Measurements from ENCODE around the gene DPYSL3. TPM values are rescaled to one million over a fixed set of nuclear protein-coding genes. Genes with fewer than 3 reads are reported as not detected.

DPYSL3 gene
- polyA plus RNA-seq, 1 of the 3 experiments (the other 2 are of a cell fraction) = 123 TPM

DNA sequence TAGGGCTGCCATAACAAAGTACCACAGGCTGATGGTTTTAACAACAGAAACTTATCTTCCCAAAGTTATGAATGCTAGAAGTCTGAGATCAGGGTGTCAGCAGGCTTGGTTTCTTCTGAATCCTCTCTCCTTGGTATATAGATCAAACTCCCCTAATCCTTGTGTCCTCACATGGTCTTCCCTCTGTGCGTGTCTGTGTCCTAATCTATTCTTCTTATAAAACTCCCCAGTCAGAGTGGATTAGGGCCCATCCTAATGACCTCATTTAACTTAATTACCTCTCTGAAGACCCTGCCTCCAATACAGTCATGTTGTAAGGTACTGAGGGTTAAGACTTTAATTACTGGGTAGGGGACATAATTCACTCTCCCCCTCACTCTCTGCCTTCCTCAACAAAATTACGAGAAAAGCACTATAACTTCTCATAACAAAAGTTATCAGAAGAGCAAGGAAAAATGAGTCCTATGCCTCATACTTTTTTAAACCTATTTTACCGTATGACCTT lies 68.6 kb downstream of the DPYSL3 start:
- Histone ChIP-seq H3K4me2 (no peak overlapping the region), H4K20me1 (ENCODE audit: insufficient read depth) (peaks cover 60% of the 10 kb centered on the region), H3K36me3 (replicated peaks in 1 of 2; ENCODE audit: control insufficient read depth in 1 of 2, insufficient read depth in 2 of 2, low read length in 1 of 2) (peaks cover 13 to 28% of the 10 kb centered on the region in 2 experiments), H2AFZ (ENCODE audit: low read depth) (no peak overlapping the region), H3F3A (replicated peaks; ENCODE audit: insufficient read depth) (no peaks in the 10 kb centered on the region), H3K79me2 (ENCODE audit: insufficient read depth) (peaks cover 90% of the 10 kb centered on the region), H3K27ac (ENCODE audit: low read depth in 2 of 2, low read length in 1 of 2) (no peak overlapping the region), H3K9me3 (no peaks in the 10 kb centered on the region), H3K9me2 (no peaks in the 10 kb centered on the region), H3K9ac (no peak overlapping the region), H3K4me3 (ENCODE audit: low read depth in 2 of 2, low read length in 1 of 2) (no peak overlapping the region), H3K4me1 (ENCODE audit: control insufficient read depth in 1 of 2, insufficient read depth in 2 of 2, low read depth in 1 of 2, low read length in 1 of 2) (peaks cover 0 to 9% of the 10 kb centered on the region in 2 experiments; a peak in 1 of 4 replicates), H3K27me3 (ENCODE audit: insufficient read depth) (no peaks in the 10 kb centered on the region)
- no peak for DNase-seq
- 88% methylated on average over 3 of the region's 3 CpGs for WGBS (ENCODE audit: low lambda C conversion rate)
- TF ChIP-seq, protein P1, sequence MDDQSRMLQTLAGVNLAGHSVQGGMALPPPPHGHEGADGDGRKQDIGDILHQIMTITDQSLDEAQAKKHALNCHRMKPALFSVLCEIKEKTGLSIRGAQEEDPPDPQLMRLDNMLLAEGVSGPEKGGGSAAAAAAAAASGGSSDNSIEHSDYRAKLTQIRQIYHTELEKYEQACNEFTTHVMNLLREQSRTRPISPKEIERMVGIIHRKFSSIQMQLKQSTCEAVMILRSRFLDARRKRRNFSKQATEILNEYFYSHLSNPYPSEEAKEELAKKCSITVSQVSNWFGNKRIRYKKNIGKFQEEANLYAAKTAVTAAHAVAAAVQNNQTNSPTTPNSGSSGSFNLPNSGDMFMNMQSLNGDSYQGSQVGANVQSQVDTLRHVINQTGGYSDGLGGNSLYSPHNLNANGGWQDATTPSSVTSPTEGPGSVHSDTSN (IDR thresholded peaks at IDR 0.05) = no peak
- no peak for TF ChIP-seq CHD2 (IDR thresholded peaks at IDR 0.05; ENCODE audit: low read length, partially characterized antibody)
- TF ChIP-seq MEF2A (IDR thresholded peaks at IDR 0.05; ENCODE audit: borderline replicate concordance, low read depth) = no peak
- TF ChIP-seq TAF1 (IDR thresholded peaks at IDR 0.05; ENCODE audit: borderline replicate concordance, low read depth, low read length) = no peak
- no peak for TF ChIP-seq FOXM1 (IDR thresholded peaks at IDR 0.05; ENCODE audit: low read depth)
- ChIA-PET CTCF (interaction anchor here (1.0 kb wide), 1 partner anchor 12 kb away, joined by 3 read pairs; no protein-coding TSS in a partner anchor), POLR2A (no interaction called here)

DNA sequence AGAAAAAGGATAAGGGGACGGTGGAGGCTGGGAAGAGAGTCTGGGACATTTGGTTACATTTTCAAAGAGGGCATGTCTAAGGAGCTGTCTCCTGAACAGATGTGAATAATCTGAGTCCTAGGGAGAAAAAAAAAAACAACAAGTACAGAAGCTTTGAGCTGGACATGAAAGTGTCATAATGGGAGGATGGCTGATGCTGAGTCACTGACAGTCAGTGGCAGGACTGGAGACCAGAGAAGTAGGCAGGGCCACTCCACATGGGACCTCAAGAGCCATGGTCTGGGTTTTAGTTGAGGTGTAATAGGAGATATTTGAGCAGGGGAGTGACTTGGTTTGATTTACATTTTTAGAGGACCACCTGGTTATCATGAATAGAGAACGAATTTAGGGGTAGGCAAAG lies 70.6 kb downstream of the DPYSL3 start:
- H3K79me2 ChIP-seq (ENCODE audit: insufficient read depth) = peaks cover 87% of the 10 kb centered on the region
- H3K9ac ChIP-seq = no peak overlapping the region
- TF ChIP-seq POLR2AphosphoS5 (IDR thresholded peaks at IDR 0.05; ENCODE audit: low read depth, low read length) (no peak), NFIC (IDR thresholded peaks at IDR 0.05; ENCODE audit: borderline replicate concordance) (no peak)
- no peaks in the 10 kb centered on the region for H3K9me3 ChIP-seq
- CTCF ChIA-PET = no interaction called here
- 85% methylated on average over 2 of the region's 2 CpGs for WGBS (ENCODE audit: low lambda C conversion rate)
- H3K4me1 ChIP-seq (ENCODE audit: control insufficient read depth in 1 of 2, insufficient read depth in 2 of 2, low read depth in 1 of 2, low read length in 1 of 2) = peaks cover 0 to 9% of the 10 kb centered on the region in 2 experiments; a peak in 1 of 4 replicates
- H3K4me2 ChIP-seq = no peak overlapping the region
- H3K4me3 ChIP-seq (ENCODE audit: low read depth in 2 of 2, low read length in 1 of 2) = no peak overlapping the region
- peaks cover 61% of the 10 kb centered on the region for H4K20me1 ChIP-seq (ENCODE audit: insufficient read depth)
- POLR2A ChIA-PET = no interaction called here
- DNase-seq = no peak
- no peak overlapping the region for H3K27ac ChIP-seq (ENCODE audit: low read depth in 2 of 2, low read length in 1 of 2)
- H3K27me3 ChIP-seq (ENCODE audit: insufficient read depth) = no peaks in the 10 kb centered on the region
- H2AFZ ChIP-seq (ENCODE audit: low read depth) = no peak overlapping the region
- H3K9me2 ChIP-seq = no peaks in the 10 kb centered on the region
- no peaks in the 10 kb centered on the region for H3F3A ChIP-seq (replicated peaks; ENCODE audit: insufficient read depth)
- peaks cover 14% of the 10 kb centered on the region in 2 experiments for H3K36me3 ChIP-seq (replicated peaks in 1 of 2; ENCODE audit: control insufficient read depth in 1 of 2, insufficient read depth in 2 of 2, low read length in 1 of 2)

DNA sequence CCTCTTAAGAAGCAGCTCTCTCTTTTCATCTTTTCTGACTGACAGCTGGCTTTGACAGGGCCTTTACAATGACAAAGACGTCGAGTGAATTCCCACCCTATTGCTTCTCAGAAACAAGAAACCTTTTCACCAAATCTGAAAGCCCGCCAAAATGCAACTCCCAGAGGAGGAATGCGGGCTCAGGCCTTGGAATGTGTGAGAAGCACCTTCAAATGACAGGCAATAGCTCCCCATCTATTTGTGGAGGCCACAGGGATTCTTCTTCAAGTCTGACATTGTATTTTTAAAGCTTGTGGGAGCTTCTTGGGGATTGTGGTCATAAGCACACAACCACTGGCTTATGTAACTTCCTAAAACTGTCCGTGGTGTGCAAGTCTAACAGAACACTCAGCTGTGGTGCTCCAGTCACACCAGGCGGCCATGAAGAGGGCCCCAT lies 72.7 kb downstream of the DPYSL3 start:
- Histone ChIP-seq H3K9ac (no peak overlapping the region), H3K79me2 (ENCODE audit: insufficient read depth) (peaks cover 87% of the 10 kb centered on the region), H3F3A (replicated peaks; ENCODE audit: insufficient read depth) (no peaks in the 10 kb centered on the region), H3K9me3 (no peaks in the 10 kb centered on the region), H3K4me3 (ENCODE audit: low read depth in 2 of 2, low read length in 1 of 2) (no peak overlapping the region), H3K9me2 (no peaks in the 10 kb centered on the region), H3K27ac (ENCODE audit: low read depth in 2 of 2, low read length in 1 of 2) (no peak overlapping the region), H2AFZ (ENCODE audit: low read depth) (no peak overlapping the region), H4K20me1 (ENCODE audit: insufficient read depth) (peaks cover 57% of the 10 kb centered on the region), H3K4me2 (no peak overlapping the region), H3K36me3 (replicated peaks in 1 of 2; ENCODE audit: control insufficient read depth in 1 of 2, insufficient read depth in 2 of 2, low read length in 1 of 2) (peaks cover 12 to 13% of the 10 kb centered on the region in 2 experiments), H3K4me1 (ENCODE audit: control insufficient read depth in 1 of 2, insufficient read depth in 2 of 2, low read depth in 1 of 2, low read length in 1 of 2) (peaks cover 0 to 22% of the 10 kb centered on the region in 2 experiments; a peak in 2 of 4 replicates), H3K27me3 (ENCODE audit: insufficient read depth) (no peaks in the 10 kb centered on the region)
- 88% methylated on average over 6 of the region's 6 CpGs for WGBS (ENCODE audit: low lambda C conversion rate)
- ChIA-PET POLR2A (no interaction called here), CTCF (interaction anchor here (1.4 kb wide), 1 partner anchor 16 kb away, joined by 5 read pairs; no protein-coding TSS in a partner anchor)
- no peak for DNase-seq
- TF ChIP-seq RFX5 (IDR thresholded peaks at IDR 0.05; ENCODE audit: low read length) (no peak), RCOR1 (IDR thresholded peaks at IDR 0.05; ENCODE audit: low read length) (no peak), TEAD4 (IDR thresholded peaks at IDR 0.05; ENCODE audit: borderline replicate concordance, insufficient read depth) (no peak), POLR2AphosphoS5 (IDR thresholded peaks at IDR 0.05; ENCODE audit: low read depth, low read length) (no peak), RXRA (IDR thresholded peaks at IDR 0.05; ENCODE audit: borderline replicate concordance, low read depth) (no peak), ELF1 (IDR thresholded peaks at IDR 0.05) (no peak), NFIC (IDR thresholded peaks at IDR 0.05; ENCODE audit: borderline replicate concordance) (no peak)
- TF ChIP-seq, protein P2, sequence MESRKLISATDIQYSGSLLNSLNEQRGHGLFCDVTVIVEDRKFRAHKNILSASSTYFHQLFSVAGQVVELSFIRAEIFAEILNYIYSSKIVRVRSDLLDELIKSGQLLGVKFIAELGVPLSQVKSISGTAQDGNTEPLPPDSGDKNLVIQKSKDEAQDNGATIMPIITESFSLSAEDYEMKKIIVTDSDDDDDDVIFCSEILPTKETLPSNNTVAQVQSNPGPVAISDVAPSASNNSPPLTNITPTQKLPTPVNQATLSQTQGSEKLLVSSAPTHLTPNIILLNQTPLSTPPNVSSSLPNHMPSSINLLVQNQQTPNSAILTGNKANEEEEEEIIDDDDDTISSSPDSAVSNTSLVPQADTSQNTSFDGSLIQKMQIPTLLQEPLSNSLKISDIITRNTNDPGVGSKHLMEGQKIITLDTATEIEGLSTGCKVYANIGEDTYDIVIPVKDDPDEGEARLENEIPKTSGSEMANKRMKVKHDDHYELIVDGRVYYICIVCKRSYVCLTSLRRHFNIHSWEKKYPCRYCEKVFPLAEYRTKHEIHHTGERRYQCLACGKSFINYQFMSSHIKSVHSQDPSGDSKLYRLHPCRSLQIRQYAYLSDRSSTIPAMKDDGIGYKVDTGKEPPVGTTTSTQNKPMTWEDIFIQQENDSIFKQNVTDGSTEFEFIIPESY (IDR thresholded peaks at IDR 0.05; ENCODE audit: borderline replicate concordance, low read depth) = no peak
- TF ChIP-seq, protein P3, sequence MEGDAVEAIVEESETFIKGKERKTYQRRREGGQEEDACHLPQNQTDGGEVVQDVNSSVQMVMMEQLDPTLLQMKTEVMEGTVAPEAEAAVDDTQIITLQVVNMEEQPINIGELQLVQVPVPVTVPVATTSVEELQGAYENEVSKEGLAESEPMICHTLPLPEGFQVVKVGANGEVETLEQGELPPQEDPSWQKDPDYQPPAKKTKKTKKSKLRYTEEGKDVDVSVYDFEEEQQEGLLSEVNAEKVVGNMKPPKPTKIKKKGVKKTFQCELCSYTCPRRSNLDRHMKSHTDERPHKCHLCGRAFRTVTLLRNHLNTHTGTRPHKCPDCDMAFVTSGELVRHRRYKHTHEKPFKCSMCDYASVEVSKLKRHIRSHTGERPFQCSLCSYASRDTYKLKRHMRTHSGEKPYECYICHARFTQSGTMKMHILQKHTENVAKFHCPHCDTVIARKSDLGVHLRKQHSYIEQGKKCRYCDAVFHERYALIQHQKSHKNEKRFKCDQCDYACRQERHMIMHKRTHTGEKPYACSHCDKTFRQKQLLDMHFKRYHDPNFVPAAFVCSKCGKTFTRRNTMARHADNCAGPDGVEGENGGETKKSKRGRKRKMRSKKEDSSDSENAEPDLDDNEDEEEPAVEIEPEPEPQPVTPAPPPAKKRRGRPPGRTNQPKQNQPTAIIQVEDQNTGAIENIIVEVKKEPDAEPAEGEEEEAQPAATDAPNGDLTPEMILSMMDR (IDR thresholded peaks at IDR 0.05) = no peak
- TF ChIP-seq, protein P4, sequence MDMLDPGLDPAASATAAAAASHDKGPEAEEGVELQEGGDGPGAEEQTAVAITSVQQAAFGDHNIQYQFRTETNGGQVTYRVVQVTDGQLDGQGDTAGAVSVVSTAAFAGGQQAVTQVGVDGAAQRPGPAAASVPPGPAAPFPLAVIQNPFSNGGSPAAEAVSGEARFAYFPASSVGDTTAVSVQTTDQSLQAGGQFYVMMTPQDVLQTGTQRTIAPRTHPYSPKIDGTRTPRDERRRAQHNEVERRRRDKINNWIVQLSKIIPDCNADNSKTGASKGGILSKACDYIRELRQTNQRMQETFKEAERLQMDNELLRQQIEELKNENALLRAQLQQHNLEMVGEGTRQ (IDR thresholded peaks at IDR 0.05; ENCODE audit: borderline replicate concordance, low read depth, low read length) = no peak

Data from SK-N-SH (cell line).